Large intestine (tissue), 3 donors: Measurements from ENCODE around the gene C1RL. TPM values are rescaled to one million over a fixed set of nuclear protein-coding genes. Genes with fewer than 3 reads are reported as not detected.
A peak's percentile ranks its signal among the peaks of the same experiment; 100 is the strongest.

Source experiments
- DNase-seq, 2 donors: peaks; one replicate each; pipeline versions ENCODE4 v3.0.0 to v3.0.0-alpha.2; 2013
- H3K27ac ChIP-seq: one replicate; pipeline ENCODE4 v1.5.1; 2013; ENCODE audit warnings: low read length
- H3K27me3 ChIP-seq: 2 replicates; pipeline ENCODE4 v1.6.1; 2013; ENCODE audit warnings: low read length; ENCODE audit not compliant: control insufficient read depth, insufficient read depth
- H3K36me3 ChIP-seq: 2 replicates; pipeline ENCODE4 v1.6.1; 2013; ENCODE audit warnings: low read length; ENCODE audit not compliant: control insufficient read depth, insufficient read depth
- H3K4me1 ChIP-seq: one replicate; pipeline ENCODE4 v1.6.1; 2013; ENCODE audit warnings: low read length; ENCODE audit not compliant: control insufficient read depth, insufficient read depth
- H3K4me3 ChIP-seq: one replicate; pipeline ENCODE4 v1.5.1; 2013; ENCODE audit warnings: low read length
- H3K9me3 ChIP-seq: one replicate; pipeline ENCODE4 v1.6.1; 2013; ENCODE audit warnings: mild to moderate bottlenecking, low read depth, low read length, moderate library complexity; ENCODE audit not compliant: control insufficient read depth
- WGBS: methylation state at CpG from one replicate; pipeline ENCODE4 v1.1.5; 2013; ENCODE audit warnings: low lambda C conversion rate; ENCODE audit not compliant: insufficient coverage; 5-methylcytosine and 5-hydroxymethylcytosine counted together
- polyA plus RNA-seq: library from polyadenylated mRNA; unstranded; fragments of 120-200 nt; gene quantifications from one replicate; pipeline ENCODE4 v1.2.1, GENCODE V29; 2013

Gene C1RL
- polyA plus RNA-seq, 1 donor, result 76.8 TPM

DNA sequence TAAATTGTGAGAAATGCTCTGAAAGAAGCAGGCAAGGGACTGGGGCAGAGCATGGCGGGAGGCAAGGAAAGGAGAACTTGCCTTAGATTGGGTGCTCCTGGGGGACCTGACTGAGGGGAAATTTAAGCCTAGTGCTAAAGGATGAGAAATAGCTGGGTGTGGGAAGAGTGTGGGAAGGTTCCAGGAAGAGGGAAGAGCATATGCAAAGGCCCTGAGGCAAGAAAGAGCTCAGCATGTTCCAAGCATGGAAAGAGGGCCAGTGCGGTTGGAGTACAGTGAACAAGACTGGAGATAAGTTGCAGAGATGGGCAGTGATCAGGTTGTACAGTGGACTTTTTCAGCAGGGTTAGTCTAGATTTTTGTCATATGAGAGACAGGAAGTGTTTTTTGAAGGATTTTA is 30.2 kb upstream of the C1RL start:
- WGBS, result 100% methylated on average over 1 of the region's 2 CpGs
- no peak for DNase-seq

GRCh38 chr12:7137908-7138307 is 28.9 kb upstream of the C1RL start:
- no CpG with 5 or more reads among the region's 4 CpGs for WGBS
- Histone ChIP-seq H3K27ac (no peak overlapping the region), H3K4me1 (peaks cover 12% of the 10 kb centered on the region), H3K36me3 (peaks cover 65% of the 10 kb centered on the region), H3K27me3 (no peaks in the 10 kb centered on the region), H3K4me3 (no peak overlapping the region), H3K9me3 (no peaks in the 10 kb centered on the region)
- DNase-seq, result no peak

More for the DNA sequence above, 30.2 kb upstream of the C1RL start:
- Histone ChIP-seq H3K27me3 (no peaks in the 10 kb centered on the region), H3K36me3 (peaks cover 63% of the 10 kb centered on the region), H3K27ac (no peak overlapping the region), H3K4me1 (peaks cover 7% of the 10 kb centered on the region), H3K4me3 (no peak overlapping the region), H3K9me3 (no peaks in the 10 kb centered on the region)

GRCh38 chr12:7136676-7137075 is 27.7 kb upstream of the C1RL start:
- H3K9me3 ChIP-seq, result no peaks in the 10 kb centered on the region
- no peak for DNase-seq
- H3K36me3 ChIP-seq, result peaks cover 61% of the 10 kb centered on the region
- H3K27ac ChIP-seq, result no peak overlapping the region
- H3K27me3 ChIP-seq, result no peaks in the 10 kb centered on the region
- no CpG with 5 or more reads among the region's 3 CpGs for WGBS
- no peak overlapping the region for H3K4me3 ChIP-seq
- peaks cover 15% of the 10 kb centered on the region for H3K4me1 ChIP-seq

GRCh38 chr12:7136071-7136470 is 27.1 kb upstream of the C1RL start:
- no peak overlapping the region for H3K4me3 ChIP-seq
- WGBS, result no CpG with 5 or more reads among the region's 7 CpGs
- H3K9me3 ChIP-seq, result no peaks in the 10 kb centered on the region

DNA sequence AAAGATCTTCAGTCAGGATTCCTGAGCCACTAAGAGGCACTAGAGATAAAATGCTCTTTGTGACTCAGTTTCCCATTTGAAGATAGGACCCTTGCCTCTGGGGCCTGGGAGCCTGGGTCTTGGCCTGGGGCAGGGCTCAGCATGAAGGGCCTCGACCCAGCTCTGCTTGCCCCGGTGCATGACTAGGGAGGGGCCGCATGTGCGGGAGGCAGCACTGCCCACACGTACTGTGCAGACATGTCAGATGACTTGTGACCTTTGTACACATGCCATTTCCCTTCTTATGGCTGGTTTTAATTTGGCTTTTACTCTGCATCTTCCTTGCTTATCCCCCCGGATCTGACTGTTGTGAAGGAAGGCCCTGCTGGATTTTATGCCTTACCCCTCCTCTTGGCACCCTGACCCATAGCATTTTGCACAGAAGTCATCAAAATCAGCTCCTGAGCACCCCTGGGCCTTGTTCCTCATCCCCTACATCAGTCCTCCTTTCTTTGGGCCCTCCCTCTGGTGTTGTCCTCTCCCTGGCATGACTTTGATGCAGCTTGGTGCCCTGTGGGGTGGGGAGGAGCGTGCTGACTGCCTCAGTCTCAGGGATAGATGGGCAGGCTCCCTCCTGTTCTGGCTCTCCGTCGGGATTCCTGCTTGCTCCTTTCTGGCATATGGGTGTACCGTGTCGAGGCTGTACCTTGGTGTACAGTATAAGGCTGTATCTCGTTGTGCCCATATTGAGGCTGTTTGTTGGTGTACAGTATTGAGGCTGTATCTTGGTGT is 25.6 kb upstream of the C1RL start:
- Histone ChIP-seq H3K4me3 (no peak overlapping the region), H3K4me1 (peaks cover 28% of the 10 kb centered on the region), H3K36me3 (peaks cover 52% of the 10 kb centered on the region), H3K27ac (no peak overlapping the region), H3K9me3 (no peaks in the 10 kb centered on the region), H3K27me3 (no peaks in the 10 kb centered on the region)
- WGBS, result no CpG with 5 or more reads among the region's 12 CpGs
- DNase-seq, result peak; percentile 63 to 82

More at GRCh38 chr12:7136071-7136470, 27.1 kb upstream of the C1RL start:
- Histone ChIP-seq H3K27ac (no peak overlapping the region), H3K27me3 (no peaks in the 10 kb centered on the region), H3K4me1 (peaks cover 21% of the 10 kb centered on the region), H3K36me3 (peaks cover 57% of the 10 kb centered on the region)
- no peak for DNase-seq

- no CpG with 5 or more reads among the region's 7 CpGs for WGBS
- Histone ChIP-seq H3K36me3 (peaks cover 32% of the 10 kb centered on the region), H3K9me3 (no peaks in the 10 kb centered on the region), H3K4me1 (peaks cover 47% of the 10 kb centered on the region), H3K4me3 (peak overlapping the region; percentile 81), H3K27me3 (no peaks in the 10 kb centered on the region), H3K27ac (no peak overlapping the region)
- DNase-seq, result peak in 1 of 2 donors; percentile 25
These were observed 22.5 kb upstream of the C1RL start for GRCh38 chr12:7131502-7131866.

GRCh38 chr12:7130701-7131501 is 21.9 kb upstream of the C1RL start:
- peaks cover 26% of the 10 kb centered on the region for H3K36me3 ChIP-seq
- peak overlapping the region; percentile 81 for H3K4me3 ChIP-seq
- peak in 1 of 2 donors; percentile 71 for DNase-seq
- H3K9me3 ChIP-seq, result no peaks in the 10 kb centered on the region
- H3K27me3 ChIP-seq, result no peaks in the 10 kb centered on the region
- WGBS, result 2% methylated on average over 5 of the region's 32 CpGs
- peaks cover 47% of the 10 kb centered on the region for H3K4me1 ChIP-seq
- H3K27ac ChIP-seq, result peak overlapping the region; percentile 77

DNA sequence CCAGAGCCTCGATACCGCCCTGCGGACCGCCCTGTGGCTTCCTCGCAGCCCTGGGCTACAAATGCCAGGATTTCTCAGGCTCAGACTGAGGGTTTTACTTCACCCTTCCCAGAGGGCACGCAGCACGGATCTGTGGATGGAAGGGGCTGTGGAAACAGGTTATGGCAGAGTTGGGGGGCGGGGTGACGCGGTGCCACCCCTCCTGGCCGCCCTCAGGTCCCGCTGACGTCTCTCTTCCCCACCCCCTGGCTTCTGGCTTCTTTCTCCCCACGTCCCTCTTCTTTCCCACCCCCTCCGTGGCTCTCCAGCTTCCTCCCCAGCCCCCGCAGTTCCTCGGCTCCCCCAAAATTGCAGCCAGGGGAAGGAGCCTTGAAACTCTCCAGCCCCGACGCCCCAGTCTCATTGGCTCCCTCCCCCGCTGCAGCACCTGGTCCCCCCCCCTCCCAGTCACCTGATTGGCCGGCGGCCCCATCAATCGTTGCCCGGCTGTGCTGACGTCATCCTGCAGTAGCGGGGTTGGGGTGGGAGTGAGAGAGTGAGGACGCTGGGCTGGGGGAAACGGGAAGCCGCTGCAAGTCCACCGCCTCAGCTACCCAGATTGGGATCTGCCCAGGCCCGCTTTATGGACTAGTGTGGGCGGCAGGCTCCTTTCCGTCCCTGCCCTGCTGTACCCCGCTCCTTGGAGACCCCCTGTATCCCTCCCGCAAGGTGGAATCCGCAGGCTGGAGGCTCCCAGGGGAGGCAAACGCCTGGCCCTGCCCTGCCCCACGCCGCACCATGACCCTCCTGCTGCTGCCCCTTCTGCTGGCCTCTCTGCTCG is 21.1 kb upstream of the C1RL start, which contains the start of gene CLSTN3:
Gene CLSTN3 (plus strand): TSS at position 500 of the 820 bp plus-strand sequence. CDS start 278 bp downstream, at position 778.
- WGBS, result no CpG with 5 or more reads among the region's 40 CpGs
- peak within 1 kb of the TSS; percentile 81 for H3K4me3 ChIP-seq
- peak within 1 kb of the TSS; percentile 77 for H3K27ac ChIP-seq
- peak; percentile 82 to 87 for DNase-seq
- H3K9me3 ChIP-seq, result no peaks in the 10 kb centered on the region
- peaks cover 47% of the 10 kb centered on the region for H3K4me1 ChIP-seq
- peaks cover 18% of the 10 kb centered on the region for H3K36me3 ChIP-seq
- H3K27me3 ChIP-seq, result no peaks in the 10 kb centered on the region

GRCh38 chr12:7129287-7129871 is 20.4 kb upstream of the C1RL start:
- peak in 1 of 2 donors; percentile 46 for DNase-seq
- Histone ChIP-seq H3K9me3 (no peaks in the 10 kb centered on the region), H3K4me3 (peak overlapping the region; percentile 81), H3K36me3 (peaks cover 12% of the 10 kb centered on the region), H3K27me3 (no peaks in the 10 kb centered on the region), H3K4me1 (peaks cover 42% of the 10 kb centered on the region), H3K27ac (peak overlapping the region; percentile 74)
- no CpG with 5 or more reads among the region's 19 CpGs for WGBS
